A673 (cell line): ENCODE results near the gene SUN5. TPM values are rescaled to one million over a fixed set of nuclear protein-coding genes. Genes with fewer than 3 reads are reported as not detected.

Experiments
- BruUV-seq: library from RNA; stranded (reverse); fragments of 400-500 nt; replicated peaks from 2 replicates; lab custom pipeline; 2021; lab: Mats Ljungman, UMichigan
- CTCF ChIA-PET: fragments of 300-600 bp; sonication (Branson Sonifier 250); formaldehyde crosslinking; loops from one replicate; lab custom pipeline; 2022; ENCODE audit warnings: antibody characterized with exemption; lab: Charles Lee
- POLR2A ChIA-PET: fragments of 300-600 bp; sonication (Branson Sonifier 250); formaldehyde crosslinking; loops from one replicate; lab custom pipeline; 2022; ENCODE audit warnings: antibody characterized with exemption; ENCODE audit not compliant: low non-redundant PET; lab: Charles Lee
- DNase-seq: peaks from one replicate; pipeline ENCODE4 v3.0.0-alpha.2; 2015; ENCODE audit warnings: low spot score
- H3K27ac ChIP-seq: fragments of 200-600 bp; sonication (generic); 2 replicates; pipeline ENCODE4 v1.5.1; 2016; ENCODE audit warnings: mixed run types, low read depth, mild to moderate bottlenecking, mixed read lengths, antibody characterized with exemption, low read length; ENCODE audit not compliant: poor library complexity, severe bottlenecking
- H3K27me3 ChIP-seq: fragments of 200-600 bp; sonication (generic); replicated peaks from 2 replicates; pipeline ENCODE4 v1.6.1; 2017; ENCODE audit warnings: mixed run types, low read depth, mild to moderate bottlenecking, mixed read lengths, antibody characterized with exemption, low read length; ENCODE audit not compliant: insufficient read depth, poor library complexity
- H3K36me3 ChIP-seq: fragments of 200-600 bp; sonication (generic); 2 replicates; pipeline ENCODE4 v1.6.1; 2016; ENCODE audit warnings: mixed run types, mild to moderate bottlenecking, mixed read lengths, antibody characterized with exemption, low read length; ENCODE audit not compliant: insufficient read depth, poor library complexity, severe bottlenecking
- H3K4me1 ChIP-seq: fragments of 200-600 bp; sonication (generic); 2 replicates; pipeline ENCODE4 v1.6.1; 2017; ENCODE audit warnings: mixed run types, mild to moderate bottlenecking, mixed read lengths, antibody characterized with exemption, low read length; ENCODE audit not compliant: insufficient read depth, poor library complexity, severe bottlenecking
- H3K4me3 ChIP-seq: fragments of 200-600 bp; sonication (generic); 2 replicates; pipeline ENCODE4 v1.5.1; 2016; ENCODE audit warnings: low read depth, mixed run types, mild to moderate bottlenecking, mixed read lengths, low read length; ENCODE audit not compliant: poor library complexity, severe bottlenecking
- H3K9me3 ChIP-seq: fragments of 200-600 bp; sonication (generic); 2 replicates; pipeline ENCODE4 v1.6.1; 2016; ENCODE audit warnings: mixed run types, low read depth, mild to moderate bottlenecking, mixed read lengths, antibody characterized with exemption, low read length; ENCODE audit not compliant: poor library complexity, severe bottlenecking
- CTCF ChIP-seq: fragments of 300-800, 200-600 bp; sonication (generic); conservative IDR thresholded peaks from 2 replicates; pipeline ENCODE4 v1.5.1; 2017; ENCODE audit warnings: low read depth, mild to moderate bottlenecking, antibody characterized with exemption, low read length, moderate library complexity, mixed read lengths
- EZH2 ChIP-seq: fragments of 200-600 bp; sonication (generic); IDR thresholded peaks from 2 replicates; pipeline ENCODE4 v1.6.1; 2017; ENCODE audit warnings: borderline replicate concordance, low read depth, mild to moderate bottlenecking, mixed read lengths, antibody characterized with exemption, low read length; ENCODE audit not compliant: poor library complexity, severe bottlenecking
- intact Hi-C: fragments of 100-400 bp; cut with micrococcal nuclease; formaldehyde crosslinking; loops from one replicate; pipeline ENCODE4 v1.10.0; 2022; ENCODE audit not compliant: unreplicated experiment
- total RNA-seq: library from RNA; stranded (reverse); gene quantifications from 2 replicates; pipeline ENCODE4 v1.2.3, GENCODE V29; 2021

Gene SUN5
- total RNA-seq, 1 experiment from 2014 or later, result not detected

GRCh38 chr20:33007376-33008335 is 3.4 kb upstream of the SUN5 start, which contains the start of gene BPIFB2:
TSS of gene BPIFB2 (plus strand) at chr20:33007704. CDS start at chr20:33008575, 871 bp downstream.
- Histone ChIP-seq H3K4me1 (no peaks in the 10 kb centered on the region), H3K36me3 (no peaks in the 10 kb centered on the region), H3K4me3 (no peak within 1 kb of the TSS), H3K27me3 (peaks cover 21% of the 10 kb centered on the region), H3K27ac (no peak within 1 kb of the TSS), H3K9me3 (no peaks in the 10 kb centered on the region)
- intact Hi-C loops, result no loop called here
- no peak for DNase-seq
- ChIA-PET CTCF (no interaction called here), POLR2A (no interaction called here)
- TF ChIP-seq CTCF, result no peak
- no peak for TF ChIP-seq EZH2
- no TSS peak for BruUV-seq

DNA sequence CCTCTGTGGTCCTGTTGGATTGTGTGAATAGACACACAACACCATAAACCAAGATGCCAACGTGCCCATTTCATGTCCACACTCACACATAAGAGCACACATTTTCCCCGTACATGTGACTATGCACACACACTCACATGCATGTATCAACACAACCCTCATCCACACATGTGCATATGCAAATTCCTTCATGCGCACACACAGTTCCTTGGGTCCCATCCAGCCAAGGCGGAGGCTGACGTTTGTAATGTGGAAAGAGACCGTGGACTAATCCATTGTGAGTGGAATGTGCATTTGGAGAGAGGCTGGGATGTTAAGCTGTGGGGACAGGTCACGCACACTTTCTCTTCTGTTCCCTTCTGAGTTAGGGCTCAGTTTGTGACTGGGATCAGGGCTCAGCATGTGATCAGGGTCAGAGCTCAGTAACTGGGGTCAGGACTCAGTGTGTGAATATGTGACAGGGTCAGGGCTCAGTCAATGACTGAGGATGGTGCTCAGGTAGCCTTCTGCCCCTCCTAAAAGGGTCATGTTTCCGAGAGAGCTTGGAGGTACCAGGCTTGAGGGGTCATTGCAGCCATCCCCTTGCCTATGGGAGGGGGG is 2.6 kb upstream of the SUN5 start:
- TF ChIP-seq EZH2 (no peak), CTCF (no peak)
- H3K27me3 ChIP-seq, result peaks cover 13% of the 10 kb centered on the region
- intact Hi-C loops, result no loop called here
- H3K36me3 ChIP-seq, result no peaks in the 10 kb centered on the region
- ChIA-PET POLR2A (no interaction called here), CTCF (no interaction called here)
- no peak for DNase-seq
- no peak overlapping the region for H3K27ac ChIP-seq
- no peaks in the 10 kb centered on the region for H3K4me1 ChIP-seq
- H3K9me3 ChIP-seq, result no peaks in the 10 kb centered on the region
- no peak overlapping the region for H3K4me3 ChIP-seq
- BruUV-seq, result no TSS peak

GRCh38 chr20:33005908-33006775 is 1.9 kb upstream of the SUN5 start:
- intact Hi-C loops, result no loop called here
- BruUV-seq, result no TSS peak
- no peak for TF ChIP-seq EZH2
- TF ChIP-seq CTCF, result no peak
- DNase-seq, result no peak
- Histone ChIP-seq H3K4me3 (no peak overlapping the region), H3K9me3 (no peaks in the 10 kb centered on the region), H3K27me3 (peaks cover 7% of the 10 kb centered on the region), H3K27ac (no peak overlapping the region), H3K4me1 (no peaks in the 10 kb centered on the region), H3K36me3 (no peaks in the 10 kb centered on the region)
- ChIA-PET CTCF (no interaction called here), POLR2A (no interaction called here)
